Erythroblast (primary cell): Measurements from ENCODE around the gene ZNF865.

Experiments
- GATA1 ChIP-seq: IDR thresholded peaks from 2 replicates; pipeline ENCODE4 v1.6.1; 2011; ENCODE audit warnings: low read depth, mild to moderate bottlenecking, control low read depth, low read length, moderate library complexity
- POLR2A ChIP-seq: IDR thresholded peaks from 2 replicates; pipeline ENCODE4 v1.6.1; 2011; ENCODE audit warnings: mild to moderate bottlenecking, low read length

GRCh38 chr19:55633861-55634260 is 28.4 kb downstream of the ZNF865 start:
- TF ChIP-seq POLR2A (no peak), GATA1 (no peak)
